ENCODE results near the gene MELK.

Gene MELK

GRCh38 chr9:36676091-36676490 is 103.4 kb downstream of the MELK start:
- DNase-seq (no peak), ATAC-seq (no peak)

- ATAC-seq (peak; percentile 70), DNase-seq (no peak)
Measured at GRCh38 chr9:36676778-36677485, 104.2 kb downstream of the MELK start.

GRCh38 chr9:36677611-36678010 is 104.9 kb downstream of the MELK start:
- DNase-seq = no peak
- no peak for ATAC-seq

GRCh38 chr9:36679710-36680109 is 107.0 kb downstream of the MELK start:
- DNase-seq (no peak), ATAC-seq (no peak)

GRCh38 chr9:36686471-36686870 is 113.8 kb downstream of the MELK start:
- ATAC-seq = no peak

GRCh38 chr9:36690412-36691168 is 117.9 kb downstream of the MELK start:
- no peak for ATAC-seq
- DNase-seq = no peak

More at GRCh38 chr9:36686471-36686870, 113.8 kb downstream of the MELK start:
- DNase-seq = no peak

- DNase-seq (no peak), ATAC-seq (no peak)
Measured at GRCh38 chr9:36691671-36692070, 119.0 kb downstream of the MELK start.

- ATAC-seq = no peak
Measured at GRCh38 chr9:36698984-36699383, 126.3 kb downstream of the MELK start.

GRCh38 chr9:36704148-36704547 is 131.5 kb downstream of the MELK start:
- no peak for DNase-seq
- no peak for ATAC-seq

More at GRCh38 chr9:36698984-36699383, 126.3 kb downstream of the MELK start:
- no peak for DNase-seq

GRCh38 chr9:36713515-36714490 is 141.1 kb downstream of the MELK start:
- ATAC-seq (no peak), DNase-seq (no peak)

- ATAC-seq (no peak), DNase-seq (no peak)
Measured at GRCh38 chr9:36716496-36716895, 143.8 kb downstream of the MELK start.

GRCh38 chr9:36717276-36717675 is 144.6 kb downstream of the MELK start:
- DNase-seq (no peak), ATAC-seq (no peak)

- DNase-seq (no peak), ATAC-seq (no peak)
Measured at GRCh38 chr9:36718612-36719011, 145.9 kb downstream of the MELK start.

- ATAC-seq (no peak), DNase-seq (no peak)
Measured at GRCh38 chr9:36720043-36720442, 147.3 kb downstream of the MELK start.

- no peak for ATAC-seq
- DNase-seq = no peak
Measured at GRCh38 chr9:36721846-36722588, 149.3 kb downstream of the MELK start.

GRCh38 chr9:36725777-36726356 is 153.2 kb downstream of the MELK start:
- ATAC-seq (no peak), DNase-seq (no peak)

Measured in stimulated activated naive CD8-positive, alpha-beta T cell treated with anti-CD3 and anti-CD28 coated beads, Interleukin-15, Interleukin-2, amounts not matched to agents 100 U/mL and 50 U/mL, for 24 hours (primary cell).